ENCODE results near the gene DOLPP1.

DNA sequence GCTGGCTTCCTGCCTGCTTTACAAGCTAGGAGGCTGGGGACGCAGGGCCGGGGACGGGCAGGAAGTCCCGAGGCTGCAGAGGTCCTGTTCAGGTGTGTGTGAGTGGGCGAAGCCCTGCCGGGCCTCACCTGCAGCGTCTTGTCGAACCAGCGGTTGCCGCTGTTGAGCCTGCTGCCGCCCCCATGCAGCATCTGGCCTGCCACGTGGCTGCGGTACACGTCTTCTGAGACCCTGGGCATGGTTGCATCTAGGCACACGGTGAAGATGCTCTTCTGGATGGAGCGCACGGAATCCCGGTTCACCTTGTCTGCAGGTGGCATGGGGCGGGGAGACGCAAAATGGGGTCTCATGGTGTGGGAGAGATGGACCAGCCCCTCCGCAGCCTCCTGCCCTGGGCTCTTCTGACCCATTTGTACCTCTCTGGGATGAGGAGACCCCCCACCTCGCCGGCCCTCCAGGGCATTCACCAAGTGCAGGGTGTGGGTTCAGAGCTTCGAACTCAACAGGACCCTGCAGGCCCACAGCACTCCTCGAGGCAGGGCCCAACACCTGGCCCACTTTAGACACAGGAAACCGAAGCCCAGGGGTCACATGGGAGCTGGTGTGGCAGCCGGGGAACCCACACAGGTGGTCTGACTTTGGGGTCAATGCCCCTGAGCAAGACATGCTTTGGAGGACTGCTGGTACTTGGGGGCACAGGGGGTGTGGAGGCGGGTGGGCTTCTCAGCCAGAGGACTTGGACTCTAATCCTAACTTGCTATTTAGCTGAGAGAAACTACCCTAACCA is 19.7 kb downstream of the DOLPP1 start:
- TF ChIP-seq CTCF (conservative IDR thresholded peaks at IDR 0.05; ENCODE audit: low read depth, low read length), result no peak
- no peak for TF ChIP-seq EZH2 (IDR thresholded peaks at IDR 0.05; ENCODE audit: borderline replicate concordance, low read depth, low read length, poor library complexity, severe bottlenecking)
